ENCODE data around the gene MYO3B.
A peak's percentile ranks its signal among the peaks of the same experiment; 100 is the strongest.

MYO3B gene

GRCh38 chr2:170502361-170503130 lies 324.6 kb downstream of the MYO3B start:
- no peak for DNase-seq (ENCODE audit: low read depth)
- TF ChIP-seq CTCF (conservative IDR thresholded peaks at IDR 0.05; ENCODE audit: low read depth, low read length): no peak
- H3K4me3 ChIP-seq (ENCODE audit: low read depth, low read length): no peak overlapping the region

- DNase-seq (ENCODE audit: low read depth): no peak
- no peak overlapping the region for H3K4me3 ChIP-seq (ENCODE audit: low read depth, low read length)
- TF ChIP-seq CTCF (conservative IDR thresholded peaks at IDR 0.05; ENCODE audit: low read depth, low read length): no peak
Observed at GRCh38 chr2:170503563-170503962, 325.6 kb downstream of the MYO3B start.

- no peak overlapping the region for H3K4me3 ChIP-seq (ENCODE audit: low read depth, low read length)
- no peak for TF ChIP-seq CTCF (conservative IDR thresholded peaks at IDR 0.05; ENCODE audit: low read depth, low read length)
- peak; percentile 35 for DNase-seq (ENCODE audit: low read depth)
Observed at GRCh38 chr2:170503971-170504809, 326.2 kb downstream of the MYO3B start.

- no peak overlapping the region for H3K4me3 ChIP-seq (ENCODE audit: low read depth, low read length)
- no peak for DNase-seq (ENCODE audit: low read depth)
- no peak for TF ChIP-seq CTCF (conservative IDR thresholded peaks at IDR 0.05; ENCODE audit: low read depth, low read length)
Observed at GRCh38 chr2:170504810-170505145, 326.8 kb downstream of the MYO3B start.

- DNase-seq (ENCODE audit: low read depth): peak; percentile 76
- TF ChIP-seq CTCF (conservative IDR thresholded peaks at IDR 0.05; ENCODE audit: low read depth, low read length): no peak
- no peak overlapping the region for H3K4me3 ChIP-seq (ENCODE audit: low read depth, low read length)
Observed at GRCh38 chr2:170505631-170506275, 327.8 kb downstream of the MYO3B start.

GRCh38 chr2:170509452-170510193 lies 331.7 kb downstream of the MYO3B start:
- no peak overlapping the region for H3K4me3 ChIP-seq (ENCODE audit: low read depth, low read length)
- TF ChIP-seq CTCF (conservative IDR thresholded peaks at IDR 0.05; ENCODE audit: low read depth, low read length): no peak
- DNase-seq (ENCODE audit: low read depth): no peak
